Natural killer cell (primary cell): ENCODE results near the gene UIMC1. TPM values are rescaled to one million over a fixed set of nuclear protein-coding genes. Genes with fewer than 3 reads are reported as not detected.

ENCODE experiments used
- ATAC-seq, 3 donors: fragments of 150-1000 bp in 2 of 3; fragments of 200-7000 bp in 1 of 3; cut with Tn5 transposase; 1 replicate in 1 of 3; 2 replicates in 2 of 3; pipeline ENCODE4 v1.10.0; 2021; ENCODE audit warnings: mild to moderate bottlenecking in 2 of 3, moderate library complexity in 2 of 3
- DNase-seq, 2 donors: peaks; one replicate each; pipeline versions ENCODE4 v3.0.0 to v3.0.0-alpha.2; 2013 to 2021; ENCODE audit warnings: mixed read lengths in 1 of 2
- H3K27ac ChIP-seq: one replicate; pipeline ENCODE4 v1.5.1; 2013; ENCODE audit warnings: mild to moderate bottlenecking, low read length
- H3K27me3 ChIP-seq: one replicate; pipeline ENCODE4 v1.6.1; 2013; ENCODE audit warnings: low read length; ENCODE audit not compliant: control insufficient read depth, insufficient read depth
- H3K36me3 ChIP-seq: one replicate; pipeline ENCODE4 v1.6.1; 2013; ENCODE audit warnings: low read length; ENCODE audit not compliant: control insufficient read depth, insufficient read depth
- H3K4me1 ChIP-seq: one replicate; pipeline ENCODE4 v1.6.1; 2013; ENCODE audit warnings: low read length; ENCODE audit not compliant: control insufficient read depth, insufficient read depth
- H3K4me3 ChIP-seq: one replicate; pipeline ENCODE4 v1.5.1; 2013; ENCODE audit warnings: low read length
- H3K9me3 ChIP-seq: one replicate; pipeline ENCODE4 v1.6.1; 2013; ENCODE audit warnings: low read length; ENCODE audit not compliant: control insufficient read depth, insufficient read depth
- H3K27ac Mint-ChIP-seq, 2 donors: one replicate each; pipeline ENCODE4 v1.8.0; 2022; ENCODE audit warnings: mild to moderate bottlenecking in 2 of 2, mixed read lengths in 2 of 2, moderate library complexity in 1 of 2
- H3K27me3 Mint-ChIP-seq, 2 donors: one replicate each; pipeline ENCODE4 v1.8.0; 2022; ENCODE audit warnings: low read depth in 2 of 2, mixed read lengths in 2 of 2
- H3K36me3 Mint-ChIP-seq: one replicate; pipeline ENCODE4 v1.8.0; 2022; ENCODE audit warnings: mixed read lengths
- H3K4me1 Mint-ChIP-seq, 2 donors: one replicate each; pipeline ENCODE4 v1.8.0; 2022; ENCODE audit warnings: mixed read lengths in 2 of 2
- H3K4me3 Mint-ChIP-seq: one replicate; pipeline ENCODE4 v1.8.0; 2022; ENCODE audit warnings: mild to moderate bottlenecking, moderate library complexity, mixed read lengths
- H3K9me3 Mint-ChIP-seq, 2 donors: one replicate each; pipeline ENCODE4 v1.8.0; 2022; ENCODE audit warnings: mixed read lengths in 2 of 2
- CTCF ChIP-seq: fragments of 200-600 bp; IDR thresholded peaks from one replicate; pipeline ENCODE4 v1.8.0; 2022; ENCODE audit warnings: antibody characterized with exemption
- WGBS: methylation state at CpG from one replicate; pipeline ENCODE4 v1.1.7; 2013; ENCODE audit warnings: missing lambda C conversion rate; ENCODE audit not compliant: insufficient coverage; 5-methylcytosine and 5-hydroxymethylcytosine counted together
- intact Hi-C: fragments of 100-400 bp; cut with micrococcal nuclease; formaldehyde crosslinking; loops from one replicate; pipeline ENCODE4 v1.14.2; 2022
- total RNA-seq, 4 donors: library from RNA; stranded (reverse); fragments of 120-200 nt in 1 of 4; gene quantifications; one replicate each; pipeline versions ENCODE4 v1.2.3 to v1.2.4, GENCODE V29; 2013 to 2022

UIMC1 gene
- total RNA-seq, 3 donors from 2014 or later (not counting 1 experiment from before 2014, with no cell fraction given): 55.1 to 75.7 (median 57.3) TPM

GRCh38 chr5:176918613-176919012, 88.0 kb downstream of the UIMC1 start:
- 97% methylated on average over 6 of the region's 6 CpGs for WGBS
- H3K4me3 Mint-ChIP-seq: no peak overlapping the region
- no peaks in the 10 kb centered on the region for H3K27me3 Mint-ChIP-seq
- TF ChIP-seq CTCF: no peak
- H3K27me3 ChIP-seq: no peaks in the 10 kb centered on the region
- H3K36me3 Mint-ChIP-seq: no peaks in the 10 kb centered on the region
- intact Hi-C loops: no loop called here
- no peak overlapping the region for H3K27ac ChIP-seq
- no peaks in the 10 kb centered on the region for H3K4me1 ChIP-seq
- H3K4me1 Mint-ChIP-seq: peaks cover 9 to 17% of the 10 kb centered on the region in 2 donors
- peaks cover 10% of the 10 kb centered on the region for H3K36me3 ChIP-seq
- no peak overlapping the region for H3K4me3 ChIP-seq
- no peaks in the 10 kb centered on the region for H3K9me3 Mint-ChIP-seq
- ATAC-seq (no peak), DNase-seq (no peak)
- H3K9me3 ChIP-seq: no peaks in the 10 kb centered on the region
- no peak overlapping the region for H3K27ac Mint-ChIP-seq

- Histone ChIP-seq H3K36me3 (peaks cover 8% of the 10 kb centered on the region), H3K4me1 (no peaks in the 10 kb centered on the region), H3K27ac (no peak overlapping the region), H3K27me3 (no peaks in the 10 kb centered on the region), H3K9me3 (no peaks in the 10 kb centered on the region), H3K4me3 (no peak overlapping the region)
- ATAC-seq (no peak), DNase-seq (no peak)
- peaks cover 9 to 23% of the 10 kb centered on the region in 2 donors for H3K4me1 Mint-ChIP-seq
- intact Hi-C loops: no loop called here
- H3K4me3 Mint-ChIP-seq: no peak overlapping the region
- H3K27ac Mint-ChIP-seq: no peak overlapping the region
- no peaks in the 10 kb centered on the region for H3K27me3 Mint-ChIP-seq
- H3K9me3 Mint-ChIP-seq: no peaks in the 10 kb centered on the region
- TF ChIP-seq CTCF: no peak
- no peaks in the 10 kb centered on the region for H3K36me3 Mint-ChIP-seq
Measured at GRCh38 chr5:176916337-176916736, 90.2 kb downstream of the UIMC1 start.

GRCh38 chr5:176915906-176916305, 90.7 kb downstream of the UIMC1 start:
- no peaks in the 10 kb centered on the region for H3K27me3 ChIP-seq
- ATAC-seq (no peak), DNase-seq (no peak)
- H3K27ac ChIP-seq: no peak overlapping the region
- H3K4me1 ChIP-seq: no peaks in the 10 kb centered on the region
- H3K4me1 Mint-ChIP-seq: peaks cover 9 to 23% of the 10 kb centered on the region in 2 donors
- 60% methylated on average over 2 of the region's 2 CpGs for WGBS
- H3K4me3 ChIP-seq: no peak overlapping the region
- H3K27ac Mint-ChIP-seq: no peak overlapping the region
- no peak overlapping the region for H3K4me3 Mint-ChIP-seq
- H3K36me3 Mint-ChIP-seq: peaks cover under 1% of the 10 kb centered on the region
- no peak for TF ChIP-seq CTCF
- H3K9me3 Mint-ChIP-seq: no peaks in the 10 kb centered on the region
- H3K27me3 Mint-ChIP-seq: no peaks in the 10 kb centered on the region
- H3K36me3 ChIP-seq: peaks cover 10% of the 10 kb centered on the region
- intact Hi-C loops: no loop called here
- no peaks in the 10 kb centered on the region for H3K9me3 ChIP-seq

- H3K27me3 ChIP-seq: no peaks in the 10 kb centered on the region
- no peak for ATAC-seq
- Mint-ChIP-seq H3K4me3 (no peak overlapping the region), H3K27me3 (no peaks in the 10 kb centered on the region), H3K36me3 (peaks cover 25% of the 10 kb centered on the region), H3K9me3 (no peaks in the 10 kb centered on the region), H3K4me1 (peaks cover 4 to 14% of the 10 kb centered on the region in 2 donors), H3K27ac (no peak overlapping the region)
- no peak overlapping the region for H3K4me3 ChIP-seq
- 100% methylated on average over 2 of the region's 2 CpGs for WGBS
- peaks cover 30% of the 10 kb centered on the region for H3K36me3 ChIP-seq
- no peak overlapping the region for H3K27ac ChIP-seq
- H3K4me1 ChIP-seq: no peaks in the 10 kb centered on the region
- DNase-seq: no peak
- no peak for TF ChIP-seq CTCF
- H3K9me3 ChIP-seq: no peaks in the 10 kb centered on the region
- intact Hi-C loops: no loop called here
Measured at GRCh38 chr5:176912115-176912514, 94.5 kb downstream of the UIMC1 start.
